ENCODE results near the gene MAD1L1. TPM values are rescaled to one million over a fixed set of nuclear protein-coding genes. Genes with fewer than 3 reads are reported as not detected.

The MAD1L1 gene
- total RNA-seq, 6 experiments from 2014 or later = 15.1 to 37.4 (median 20.5) TPM

GRCh38 chr7:2224934-2225333, 7.8 kb downstream of the MAD1L1 start:
- Histone ChIP-seq H3K4me1 (no peaks in the 10 kb centered on the region), H3K4me3 (no peak overlapping the region), H3K36me3 (peaks cover 0 to 17% (median 0%) of the 10 kb centered on the region in 4 donors), H3K27me3 (no peaks in the 10 kb centered on the region), H3K27ac (no peak overlapping the region), H3K9me3 (no peaks in the 10 kb centered on the region)
- WGBS (ENCODE audit: insufficient coverage, low coverage, low lambda C conversion rate, missing lambda C conversion rate) = 80% methylated on average over 1 of the region's 4 CpGs
- TF ChIP-seq POLR2A (IDR thresholded peaks at IDR 0.05) (no peak), CTCF (IDR thresholded peaks at IDR 0.05) (no peak)
- no peak for DNase-seq
- intact Hi-C loops (cut with DNase I) = no loop called here
- ATAC-seq = no peak

GRCh38 chr7:2224491-2224928, 8.2 kb downstream of the MAD1L1 start:
- intact Hi-C loops (cut with DNase I) = no loop called here
- Histone ChIP-seq H3K4me3 (no peak overlapping the region), H3K9me3 (no peaks in the 10 kb centered on the region), H3K4me1 (no peaks in the 10 kb centered on the region), H3K27me3 (no peaks in the 10 kb centered on the region), H3K27ac (no peak overlapping the region), H3K36me3 (peaks cover 0 to 16% (median 0%) of the 10 kb centered on the region in 4 donors)
- DNase-seq (no peak), ATAC-seq (no peak)
- WGBS (ENCODE audit: insufficient coverage, low coverage, low lambda C conversion rate, missing lambda C conversion rate) = no CpG with 5 or more reads among the region's 13 CpGs
- TF ChIP-seq CTCF (IDR thresholded peaks at IDR 0.05) = no peak
- TF ChIP-seq POLR2A (IDR thresholded peaks at IDR 0.05) = no peak

- no CpG with 5 or more reads among the region's 17 CpGs for WGBS (ENCODE audit: insufficient coverage, low coverage, low lambda C conversion rate, missing lambda C conversion rate)
- Histone ChIP-seq H3K27me3 (no peaks in the 10 kb centered on the region), H3K27ac (no peak overlapping the region), H3K4me1 (no peaks in the 10 kb centered on the region), H3K36me3 (peaks cover 0 to 12% (median 0%) of the 10 kb centered on the region in 4 donors), H3K9me3 (no peaks in the 10 kb centered on the region), H3K4me3 (no peak overlapping the region)
- ATAC-seq (no peak), DNase-seq (no peak)
- TF ChIP-seq POLR2A (IDR thresholded peaks at IDR 0.05) (no peak), CTCF (IDR thresholded peaks at IDR 0.05) (no peak)
- intact Hi-C loops (cut with DNase I) = no loop called here
Observed at GRCh38 chr7:2223321-2223720, 9.4 kb downstream of the MAD1L1 start.

- Histone ChIP-seq H3K27ac (no peak overlapping the region), H3K4me3 (no peak overlapping the region), H3K9me3 (no peaks in the 10 kb centered on the region), H3K27me3 (no peaks in the 10 kb centered on the region), H3K36me3 (peaks cover 0 to 15% (median 0%) of the 10 kb centered on the region in 4 donors), H3K4me1 (no peaks in the 10 kb centered on the region)
- no peak for DNase-seq
- intact Hi-C loops (cut with DNase I) = no loop called here
- no peak for ATAC-seq
- WGBS (ENCODE audit: insufficient coverage, low coverage, low lambda C conversion rate, missing lambda C conversion rate) = 94% methylated on average over 10 of the region's 22 CpGs
- TF ChIP-seq POLR2A (IDR thresholded peaks at IDR 0.05) (no peak), CTCF (IDR thresholded peaks at IDR 0.05) (no peak)
Observed at GRCh38 chr7:2222516-2222915, 10.2 kb downstream of the MAD1L1 start.

- no peak overlapping the region for H3K4me3 ChIP-seq
- no peak overlapping the region for H3K27ac ChIP-seq
- H3K9me3 ChIP-seq = no peaks in the 10 kb centered on the region
- no peak for TF ChIP-seq POLR2A (IDR thresholded peaks at IDR 0.05)
- no peak for TF ChIP-seq CTCF (IDR thresholded peaks at IDR 0.05)
- intact Hi-C loops (cut with DNase I) = no loop called here
- H3K36me3 ChIP-seq = peaks cover 0 to 23% (median 0%) of the 10 kb centered on the region in 4 donors
- H3K4me1 ChIP-seq = no peaks in the 10 kb centered on the region
- DNase-seq = no peak
- ATAC-seq = no peak
- WGBS (ENCODE audit: insufficient coverage, low coverage, low lambda C conversion rate, missing lambda C conversion rate) = 90% methylated on average over 4 of the region's 17 CpGs
- H3K27me3 ChIP-seq = no peaks in the 10 kb centered on the region
Observed at GRCh38 chr7:2220954-2221353, 11.8 kb downstream of the MAD1L1 start.
